ENCODE data around the gene ASPHD1. TPM values are rescaled to one million over a fixed set of nuclear protein-coding genes. Genes with fewer than 3 reads are reported as not detected.
"Not testable (repeated sequence)": the region's sequence is repeated elsewhere in the genome, so short reads cannot be mapped to it uniquely, and the experiment has no call there.

ASPHD1 gene
- total and polyA plus RNA-seq, 11 donors, result 0.20 to 5.3 (median 0.54) TPM; not detected in 4

DNA sequence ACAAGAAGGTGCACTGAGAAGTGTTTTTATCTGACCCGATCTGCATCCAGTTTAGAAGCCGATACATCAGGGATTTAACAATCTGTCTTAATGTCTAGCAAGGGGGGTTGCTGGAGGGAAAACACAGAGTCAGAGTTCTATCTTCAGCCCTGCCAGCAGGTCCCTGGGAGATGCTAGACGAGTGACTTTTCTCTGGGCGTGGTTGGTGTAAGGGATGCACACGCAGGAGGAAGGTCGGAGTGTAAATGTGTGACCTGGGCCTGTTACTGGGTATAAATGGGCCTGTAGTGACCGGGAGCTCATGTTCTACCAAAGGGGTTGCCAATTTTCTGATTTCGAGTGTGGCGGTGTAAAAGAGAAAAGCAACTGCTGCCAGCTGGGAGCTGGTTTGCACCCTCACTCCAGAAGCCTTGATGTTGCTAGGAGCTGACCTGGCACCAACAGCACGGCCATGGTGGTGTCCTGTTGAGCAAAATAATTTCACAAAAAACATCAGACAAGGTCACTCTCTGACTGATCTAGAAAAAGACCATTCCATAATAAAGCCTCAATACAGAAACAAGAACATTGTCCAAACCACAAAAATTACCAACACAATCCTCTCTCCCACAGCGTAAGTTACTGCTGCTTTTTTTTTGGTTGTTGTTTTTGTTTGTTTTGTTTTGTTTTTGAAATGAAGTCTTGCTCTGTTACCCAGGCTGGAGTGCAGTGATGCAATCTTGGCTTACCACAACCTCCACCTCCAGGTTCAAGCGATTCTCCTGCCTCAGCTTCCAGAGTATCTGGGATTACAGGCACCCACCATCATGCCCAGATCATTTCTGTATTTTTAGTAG is 27.0 kb downstream of the ASPHD1 start:
- Histone ChIP-seq H3K27ac (peak overlapping the region in 10 of 12 donors; percentile 72 to 96 (median 88)), H3K4me1 (peaks cover 4 to 27% (median 18%) of the 10 kb centered on the region in 12 donors), H3K9me3 (no peaks in the 10 kb centered on the region), H3K27me3 (no peaks in the 10 kb centered on the region), H3K36me3 (peaks cover 0 to 13% (median 9%) of the 10 kb centered on the region in 9 donors), H3K4me3 (peak overlapping the region in 10 of 12 donors; percentile 72 to 100 (median 92))
- DNase-seq, result no peak
- intact Hi-C loops (cut with DNase I), result loop anchor here in 8 of 10 donors (1.0 to 10.0 kb wide), 7 partner anchors 34 to 80 kb away; partner anchors contain the start of genes TMEM219 (in 3 of the 8), HIRIP3 (in 2 of the 8), INO80E (in 2 of the 8) and TAOK2 (in 1 of the 8)
- ATAC-seq, result no peak
- WGBS, 4 donors, result 73 to 76% (median 74%) methylated on average over 12 of the region's 12 CpGs
- TF ChIP-seq, protein P1, sequence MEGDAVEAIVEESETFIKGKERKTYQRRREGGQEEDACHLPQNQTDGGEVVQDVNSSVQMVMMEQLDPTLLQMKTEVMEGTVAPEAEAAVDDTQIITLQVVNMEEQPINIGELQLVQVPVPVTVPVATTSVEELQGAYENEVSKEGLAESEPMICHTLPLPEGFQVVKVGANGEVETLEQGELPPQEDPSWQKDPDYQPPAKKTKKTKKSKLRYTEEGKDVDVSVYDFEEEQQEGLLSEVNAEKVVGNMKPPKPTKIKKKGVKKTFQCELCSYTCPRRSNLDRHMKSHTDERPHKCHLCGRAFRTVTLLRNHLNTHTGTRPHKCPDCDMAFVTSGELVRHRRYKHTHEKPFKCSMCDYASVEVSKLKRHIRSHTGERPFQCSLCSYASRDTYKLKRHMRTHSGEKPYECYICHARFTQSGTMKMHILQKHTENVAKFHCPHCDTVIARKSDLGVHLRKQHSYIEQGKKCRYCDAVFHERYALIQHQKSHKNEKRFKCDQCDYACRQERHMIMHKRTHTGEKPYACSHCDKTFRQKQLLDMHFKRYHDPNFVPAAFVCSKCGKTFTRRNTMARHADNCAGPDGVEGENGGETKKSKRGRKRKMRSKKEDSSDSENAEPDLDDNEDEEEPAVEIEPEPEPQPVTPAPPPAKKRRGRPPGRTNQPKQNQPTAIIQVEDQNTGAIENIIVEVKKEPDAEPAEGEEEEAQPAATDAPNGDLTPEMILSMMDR (IDR thresholded peaks at IDR 0.05), result no peak
- no peak for TF ChIP-seq POLR2A (IDR thresholded peaks at IDR 0.05)

DNA sequence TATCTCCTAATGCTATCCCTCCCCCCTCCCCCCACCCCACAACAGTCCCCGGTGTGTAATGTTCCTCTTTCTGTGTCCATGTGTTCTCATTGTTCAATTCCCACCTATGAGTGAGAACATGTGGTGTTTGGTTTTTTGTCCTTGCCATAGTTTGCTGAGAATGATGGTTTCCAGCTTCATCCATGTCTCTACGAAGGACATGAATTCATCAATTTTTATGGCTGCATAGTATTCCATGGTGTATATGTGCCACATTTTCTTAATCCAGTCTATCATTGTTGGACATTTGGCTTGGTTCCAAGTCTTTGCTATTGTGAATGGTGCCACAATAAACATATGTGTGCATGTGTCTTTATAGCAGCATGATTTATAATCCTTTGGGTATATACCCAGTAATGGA is 31.5 kb downstream of the ASPHD1 start:
- H3K27me3 ChIP-seq; intact Hi-C loops (cut with DNase I); DNase-seq; H3K4me3 ChIP-seq; H3K36me3 ChIP-seq; ATAC-seq; H3K9me3 ChIP-seq; H3K27ac ChIP-seq; H3K4me1 ChIP-seq: not testable (repeated sequence)
- WGBS, 4 donors, result 83 to 98% (median 92%) methylated on average over 2 of the region's 2 CpGs

DNA sequence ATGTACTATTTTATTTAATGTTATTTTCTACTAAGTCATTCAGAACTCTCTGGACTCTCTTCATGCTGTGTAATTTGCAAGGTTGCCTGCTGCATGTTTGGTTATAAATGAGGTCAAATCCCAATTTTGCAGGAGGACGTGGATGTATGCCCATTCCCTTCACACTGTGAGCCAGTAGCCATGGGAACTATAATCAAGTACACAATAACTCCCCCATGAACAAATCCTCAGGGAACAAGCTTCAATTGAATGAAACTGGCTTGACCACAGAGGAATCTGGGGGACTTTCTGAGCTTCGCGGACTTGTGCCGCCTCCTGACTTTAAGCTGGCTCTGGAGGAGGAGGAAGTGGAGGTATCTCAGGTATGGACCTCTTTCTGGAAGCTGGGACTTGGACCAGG is 40.4 kb downstream of the ASPHD1 start:
- Histone ChIP-seq H3K27me3 (no peaks in the 10 kb centered on the region), H3K36me3 (no peaks in the 10 kb centered on the region), H3K27ac (no peak overlapping the region), H3K9me3 (no peaks in the 10 kb centered on the region), H3K4me1 (no peaks in the 10 kb centered on the region), H3K4me3 (no peak overlapping the region)
- TF ChIP-seq POLR2A (IDR thresholded peaks at IDR 0.05), result no peak
- TF ChIP-seq, protein P1 (IDR thresholded peaks at IDR 0.05), result no peak
- WGBS, 4 donors, result 37 to 61% (median 53%) methylated on average over 4 of the region's 4 CpGs
- DNase-seq, result no peak
- ATAC-seq, result no peak
- intact Hi-C loops (cut with DNase I), result loop anchor here in 2 of 10 donors (5.0 to 10.0 kb wide), 2 partner anchors 48 to 56 kb away; no protein-coding TSS in a partner anchor

DNA sequence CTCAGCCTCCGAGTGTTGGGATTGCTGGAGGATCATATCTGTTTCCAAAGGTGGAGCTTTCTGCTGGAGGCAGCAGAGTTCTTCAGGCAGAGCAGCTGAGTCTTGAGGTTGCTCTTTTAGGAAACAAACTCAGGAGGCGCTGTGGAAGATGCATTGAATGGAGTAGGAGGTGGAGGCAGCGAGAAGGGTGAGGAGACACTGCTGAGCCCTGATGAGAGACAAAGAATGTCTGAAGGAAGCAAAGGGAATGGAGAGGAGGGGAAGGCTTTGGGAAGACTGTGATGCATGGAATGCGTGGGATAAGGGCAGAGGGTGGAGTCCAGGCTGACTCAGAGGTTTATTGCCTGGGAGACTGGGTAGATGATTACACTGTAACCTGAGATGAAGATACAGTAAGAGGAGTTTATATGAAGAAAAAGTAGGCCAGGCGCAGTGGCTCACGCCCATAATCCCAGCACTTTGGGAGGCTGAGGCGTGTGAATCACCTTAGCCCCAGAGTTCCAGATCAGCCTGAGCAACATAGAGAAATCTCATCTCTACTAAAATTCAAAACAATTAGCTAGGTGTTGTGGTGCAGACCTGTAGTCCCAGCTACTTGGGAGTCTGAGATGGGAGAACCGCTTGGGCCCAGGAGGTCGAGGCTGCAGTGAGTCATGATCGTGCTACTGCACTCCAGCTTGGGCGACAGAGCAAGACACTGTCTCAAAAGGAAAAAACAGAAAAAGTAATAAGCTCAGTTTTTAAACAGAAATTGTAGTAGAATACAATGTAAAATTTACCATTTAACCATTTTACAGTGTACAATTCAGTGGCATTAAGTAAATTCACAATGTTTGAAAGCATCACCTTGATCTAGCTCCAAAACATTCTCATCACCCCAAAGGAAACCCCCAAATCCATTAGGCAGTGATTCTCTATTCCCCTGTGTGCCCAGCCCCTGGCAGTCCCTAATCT is 43.8 kb downstream of the ASPHD1 start:
- Histone ChIP-seq H3K36me3 (no peaks in the 10 kb centered on the region), H3K27me3 (no peaks in the 10 kb centered on the region), H3K9me3 (no peaks in the 10 kb centered on the region), H3K4me1 (no peaks in the 10 kb centered on the region), H3K27ac (peak overlapping the region in 3 of 12 donors; percentile 2 to 24 (median 4)), H3K4me3 (no peak overlapping the region)
- intact Hi-C loops (cut with DNase I), result loop anchor here in 2 of 10 donors (5.0 to 10.0 kb wide), 2 partner anchors 52 to 59 kb away; no protein-coding TSS in a partner anchor
- TF ChIP-seq POLR2A (IDR thresholded peaks at IDR 0.05), result no peak
- TF ChIP-seq, protein P1 (IDR thresholded peaks at IDR 0.05), result no peak
- peak; percentile 58 to 97 (median 76) for ATAC-seq
- no peak for DNase-seq
- WGBS, 4 donors, result 66 to 70% (median 66%) methylated on average over 11 of the region's 11 CpGs

Measured in heart left ventricle (tissue), 16 donors.